ENCODE results near the gene CDH22.

The CDH22 gene

GRCh38 chr20:46273717-46274116 is 34.6 kb downstream of the CDH22 start:
- no peak overlapping the region for H3K4me3 ChIP-seq (ENCODE audit: low read depth, low read length)
- no peak for DNase-seq (ENCODE audit: low read depth)

DNA sequence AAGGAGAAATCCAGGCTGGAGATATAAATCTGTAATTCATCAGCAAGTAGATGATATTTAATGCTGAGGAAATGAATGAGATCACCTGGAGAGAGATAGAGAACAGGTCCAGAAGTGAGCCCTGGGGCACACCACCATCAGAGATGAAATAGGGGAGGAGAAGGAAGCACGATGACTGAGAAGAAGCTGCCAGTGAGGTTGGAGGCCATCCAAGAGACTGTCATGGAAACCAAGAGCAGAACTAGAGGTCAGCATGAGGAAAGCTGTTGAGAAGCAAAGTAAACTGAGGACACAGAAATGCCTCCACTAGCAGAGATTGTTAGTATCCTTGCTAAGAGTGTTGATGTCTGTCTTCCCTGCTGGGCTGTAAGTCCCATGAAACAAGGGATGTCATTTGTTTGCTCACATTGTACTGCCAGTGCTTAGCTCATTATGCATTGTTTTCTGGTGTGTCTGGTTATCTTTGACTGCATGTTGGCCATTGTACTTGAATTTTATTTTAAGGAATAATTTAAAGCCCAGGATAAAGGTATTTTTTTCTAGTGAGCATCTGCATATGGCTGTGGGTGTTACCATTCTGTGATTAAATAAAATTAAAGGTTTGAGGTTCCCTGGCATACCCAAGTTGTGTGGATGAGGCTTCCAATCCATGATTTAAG is 35.8 kb downstream of the CDH22 start:
- no peak for DNase-seq (ENCODE audit: low read depth)
- H3K4me3 ChIP-seq (ENCODE audit: low read depth, low read length): no peak overlapping the region

DNA sequence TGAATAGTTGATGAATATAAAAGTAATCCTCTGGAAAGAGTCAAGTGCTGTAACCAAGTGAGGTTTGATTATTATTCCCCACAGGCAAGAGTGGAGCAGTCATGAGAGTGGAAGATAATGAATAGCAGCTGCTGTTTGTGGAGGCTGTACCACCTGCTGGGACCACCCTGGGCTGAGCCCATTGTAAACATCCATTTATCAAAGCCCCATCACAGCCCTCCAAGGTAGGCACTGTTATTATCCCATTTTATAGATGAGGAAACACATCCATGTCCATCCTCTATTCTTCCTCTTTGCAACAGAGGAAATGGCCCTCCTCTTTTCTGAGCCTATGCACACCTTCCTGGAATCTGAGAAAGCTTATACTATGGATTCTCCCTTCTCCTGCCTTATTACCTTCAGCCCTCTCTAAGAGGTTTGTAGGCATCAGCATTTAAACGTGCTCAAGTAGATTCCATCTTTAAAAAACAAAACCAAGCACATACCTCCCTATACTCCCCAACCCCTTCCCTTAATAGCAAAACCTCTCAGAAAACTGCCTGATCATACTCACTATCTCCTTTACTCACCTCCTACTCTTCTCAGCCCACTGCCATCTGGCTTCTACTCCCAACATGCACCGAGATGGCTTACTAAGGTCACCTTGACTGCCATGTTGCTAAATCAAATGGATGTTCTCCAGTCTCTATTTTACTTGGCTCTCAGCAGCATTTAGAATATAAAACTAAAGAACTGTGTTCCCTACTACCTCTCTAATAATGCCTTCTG is 37.1 kb downstream of the CDH22 start:
- DNase-seq (ENCODE audit: low read depth): no peak
- no peak overlapping the region for H3K4me3 ChIP-seq (ENCODE audit: low read depth, low read length)

DNA sequence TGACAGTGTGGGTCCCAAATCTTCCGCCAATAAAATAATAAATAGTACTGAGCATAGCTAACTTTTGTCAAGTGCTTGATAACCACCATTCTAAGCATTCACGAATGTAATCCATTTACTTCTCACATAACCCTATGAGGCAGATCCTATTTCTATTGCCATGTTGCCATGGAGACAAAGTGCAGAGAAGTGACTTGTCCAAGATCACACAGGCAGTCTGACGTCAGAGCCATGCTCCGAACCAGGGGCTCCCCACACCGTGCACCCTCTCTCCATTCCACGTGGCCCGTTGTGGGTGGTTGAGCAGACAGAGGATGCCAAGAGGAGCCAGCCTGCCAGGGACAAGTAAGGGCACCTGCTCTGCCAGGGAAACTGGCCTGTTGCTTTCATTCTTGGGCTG is 38.9 kb downstream of the CDH22 start:
- no peak for DNase-seq (ENCODE audit: low read depth)

DNA sequence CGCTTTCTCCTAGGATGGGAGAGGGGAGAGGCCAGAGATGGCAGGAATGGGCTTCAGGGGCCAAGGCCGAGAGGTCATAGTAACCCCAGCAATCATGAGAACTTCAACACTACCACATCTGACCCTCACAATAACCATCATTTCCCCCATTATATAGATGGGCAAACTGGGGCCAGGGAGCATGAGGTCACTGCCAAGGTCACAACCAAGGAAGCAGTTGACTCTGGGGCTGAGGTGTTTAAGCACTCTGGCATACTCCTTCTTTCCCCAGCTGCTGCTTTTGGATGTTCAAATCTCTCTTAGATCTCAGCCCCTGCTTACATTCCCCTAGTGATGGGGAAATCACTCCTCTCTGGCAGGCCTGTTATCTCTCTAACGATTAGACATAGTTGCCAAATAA is 39.6 kb downstream of the CDH22 start:
- no peak for DNase-seq (ENCODE audit: low read depth)

More for the DNA sequence above, 38.9 kb downstream of the CDH22 start:
- H3K4me3 ChIP-seq (ENCODE audit: low read depth, low read length): no peak overlapping the region

DNA sequence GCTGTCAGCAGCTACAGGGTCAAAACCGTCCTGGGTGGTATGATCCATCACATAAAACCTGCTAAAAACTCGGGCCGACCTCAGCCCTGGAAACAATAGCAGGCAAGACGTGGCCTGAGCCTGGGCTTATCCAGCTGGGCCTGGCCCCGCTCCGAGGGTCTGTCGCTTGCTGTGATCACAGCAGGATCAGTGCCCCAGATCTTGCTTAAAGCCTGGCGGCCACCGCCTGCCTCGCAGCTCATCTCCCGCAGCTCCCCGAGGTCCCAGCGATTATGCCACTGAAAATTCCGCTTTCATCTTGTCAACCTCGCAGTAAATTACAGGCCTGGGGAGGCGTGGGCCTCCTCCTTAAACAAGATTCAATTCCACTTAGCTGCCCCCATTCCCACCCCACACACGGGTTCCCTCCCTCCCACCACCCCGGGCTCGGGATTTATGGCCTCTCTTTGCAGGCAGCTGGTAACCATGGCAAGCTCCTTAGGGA is 40.1 kb downstream of the CDH22 start:
- H3K4me3 ChIP-seq (ENCODE audit: low read depth, low read length): no peak overlapping the region
- no peak for DNase-seq (ENCODE audit: low read depth)

More for the DNA sequence above, 39.6 kb downstream of the CDH22 start:
- no peak overlapping the region for H3K4me3 ChIP-seq (ENCODE audit: low read depth, low read length)

DNA sequence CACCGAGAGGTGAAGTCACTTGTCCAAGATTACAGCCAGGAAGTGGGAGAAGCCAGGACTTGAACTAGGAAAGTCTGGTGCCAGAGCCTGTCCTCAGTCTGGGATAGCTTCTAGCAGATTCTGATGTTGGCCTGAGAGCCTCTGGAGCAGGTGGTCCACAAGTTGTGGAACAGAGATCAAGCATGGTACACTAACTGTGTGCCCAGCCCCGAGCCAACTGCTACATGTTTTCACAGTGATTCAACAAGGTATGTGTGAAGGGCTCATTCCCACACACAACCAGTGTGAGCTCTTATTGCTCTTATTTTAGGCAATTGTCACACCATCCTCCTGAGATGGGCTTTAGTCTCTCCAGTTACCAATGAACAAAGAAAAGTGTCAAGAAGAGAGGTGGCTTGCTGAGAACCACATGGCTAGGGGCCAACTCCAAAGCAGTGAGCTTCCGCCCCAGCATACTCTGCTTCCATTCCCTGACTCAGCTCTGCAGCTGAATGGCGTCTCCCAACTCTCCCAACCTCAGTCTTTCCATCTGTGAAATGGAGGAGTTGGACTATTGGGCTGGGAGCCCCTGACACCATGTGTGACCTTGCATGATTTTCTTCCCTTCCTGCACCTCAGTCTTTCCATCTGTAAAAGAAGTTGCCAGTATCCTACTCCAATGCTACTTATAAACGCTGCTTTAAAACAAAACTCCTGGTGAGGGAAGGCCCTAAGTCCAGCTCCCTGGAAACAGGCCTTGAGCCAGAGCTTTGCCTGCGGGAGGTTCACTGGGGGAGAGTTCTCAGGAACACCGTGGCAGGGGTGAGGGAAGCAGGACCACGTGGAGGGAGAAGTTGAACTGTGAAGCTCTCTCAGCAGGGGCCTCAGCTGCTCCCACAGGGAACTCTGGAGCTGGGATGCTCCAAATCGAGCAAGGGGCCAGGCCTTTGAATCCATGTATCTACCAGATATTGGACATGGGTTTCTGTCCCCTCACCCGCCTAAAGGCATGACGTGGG is 40.9 kb downstream of the CDH22 start:
- no peak for DNase-seq (ENCODE audit: low read depth)
- H3K4me3 ChIP-seq (ENCODE audit: low read depth, low read length): no peak overlapping the region

GRCh38 chr20:46265539-46265938 is 42.8 kb downstream of the CDH22 start:
- H3K4me3 ChIP-seq (ENCODE audit: low read depth, low read length): no peak overlapping the region
- DNase-seq (ENCODE audit: low read depth): no peak

DNA sequence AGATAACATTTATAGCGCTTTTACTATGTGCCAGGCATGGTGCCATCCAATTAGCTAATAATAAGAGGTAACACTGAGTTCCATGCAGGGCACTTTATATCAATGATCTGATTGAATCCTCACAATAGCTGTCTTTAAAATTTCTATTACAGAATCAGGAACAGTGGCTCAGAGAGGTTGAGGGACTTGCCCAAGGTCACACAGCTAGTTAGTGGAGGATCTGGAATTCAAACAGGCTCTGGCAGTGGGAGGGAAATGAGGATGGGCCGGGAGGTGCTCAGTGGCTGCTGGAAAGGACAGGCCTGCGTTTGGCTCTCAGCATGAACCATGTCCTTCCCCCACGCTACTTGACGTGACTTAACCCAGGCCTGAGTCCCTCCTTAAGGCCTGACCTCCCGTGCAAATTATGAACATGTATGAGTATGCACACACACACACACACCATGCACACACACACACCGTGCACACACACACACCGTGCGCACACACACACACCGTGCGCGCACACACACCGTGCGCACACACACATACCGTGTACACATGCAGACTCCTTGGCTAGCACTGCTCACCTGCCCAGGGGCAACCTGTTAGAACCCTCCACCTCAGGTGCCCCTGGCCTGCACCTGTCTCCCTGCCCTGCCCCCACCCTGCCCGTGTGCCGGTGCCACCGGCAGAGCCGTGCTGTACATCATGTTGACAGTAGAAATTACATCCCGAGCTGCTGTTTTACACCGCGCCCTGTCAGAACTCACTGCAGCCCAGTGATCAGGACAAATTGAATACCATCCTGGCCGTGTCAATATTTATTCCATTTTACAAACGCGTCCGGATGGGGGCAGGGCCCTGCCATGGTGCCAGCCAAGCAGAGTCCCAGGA is 43.7 kb downstream of the CDH22 start:
- no peak for DNase-seq (ENCODE audit: low read depth)
- H3K4me3 ChIP-seq (ENCODE audit: low read depth, low read length): no peak overlapping the region

- DNase-seq (ENCODE audit: low read depth): no peak
- no peak overlapping the region for H3K4me3 ChIP-seq (ENCODE audit: low read depth, low read length)
These were observed 46.6 kb downstream of the CDH22 start for GRCh38 chr20:46261456-46262253.

- H3K4me3 ChIP-seq (ENCODE audit: low read depth, low read length): no peak overlapping the region
- no peak for DNase-seq (ENCODE audit: low read depth)
These were observed 47.3 kb downstream of the CDH22 start for GRCh38 chr20:46260936-46261454.

GRCh38 chr20:46260480-46260879 is 47.8 kb downstream of the CDH22 start:
- no peak for DNase-seq (ENCODE audit: low read depth)

DNA sequence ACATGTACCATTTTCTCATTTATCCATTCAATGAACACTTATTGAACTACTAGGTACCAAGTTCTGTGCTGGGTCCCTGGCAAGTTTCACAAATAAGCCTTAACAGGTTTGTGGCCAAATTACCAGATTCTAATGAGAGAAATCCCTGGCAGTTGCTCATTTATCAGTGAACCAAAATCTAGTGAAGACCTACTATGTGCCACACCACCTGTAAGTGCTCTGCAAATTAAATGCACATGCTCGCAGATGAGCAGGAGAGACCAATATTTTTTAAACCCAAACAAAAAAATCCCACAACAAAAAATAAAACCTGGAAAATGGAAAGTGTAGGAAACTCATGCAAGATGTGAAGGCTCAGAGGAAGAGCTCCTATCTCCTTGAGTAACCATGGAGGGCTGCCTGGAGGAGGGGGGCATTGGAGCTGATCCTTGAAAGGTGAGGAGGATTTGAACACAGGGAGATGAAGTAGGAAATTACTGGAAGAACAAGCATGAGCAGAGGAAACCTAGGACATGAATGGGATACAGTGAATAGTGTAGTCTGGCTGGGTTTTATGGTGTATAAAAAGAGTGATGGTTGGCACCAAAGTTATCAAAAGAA is 48.9 kb downstream of the CDH22 start:
- H3K4me3 ChIP-seq (ENCODE audit: low read depth, low read length): no peak overlapping the region
- no peak for DNase-seq (ENCODE audit: low read depth)

More at GRCh38 chr20:46260480-46260879, 47.8 kb downstream of the CDH22 start:
- H3K4me3 ChIP-seq (ENCODE audit: low read depth, low read length): no peak overlapping the region

DNA sequence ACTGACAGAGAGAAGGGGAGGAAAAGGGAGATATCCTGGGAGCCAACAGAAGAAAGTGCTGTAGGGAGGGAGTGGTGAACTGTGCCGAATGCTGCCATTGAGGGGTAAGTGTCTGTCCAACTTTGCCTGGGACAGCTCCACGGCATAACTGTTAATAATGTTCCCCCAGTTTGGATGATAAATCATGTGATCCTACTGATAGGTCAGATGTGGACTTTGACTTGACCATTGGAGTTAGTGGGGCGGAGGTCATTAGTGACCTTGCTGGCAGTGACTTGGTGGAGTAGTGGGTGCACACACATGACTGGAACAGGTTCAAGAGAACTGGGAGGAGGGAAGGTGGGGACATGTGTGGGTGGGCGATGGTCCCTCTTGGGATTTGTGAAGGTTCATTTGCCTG is 50.4 kb downstream of the CDH22 start:
- no peak overlapping the region for H3K4me3 ChIP-seq (ENCODE audit: low read depth, low read length)
- no peak for DNase-seq (ENCODE audit: low read depth)

GRCh38 chr20:46256293-46256692 is 52.0 kb downstream of the CDH22 start:
- no peak for DNase-seq (ENCODE audit: low read depth)
- no peak overlapping the region for H3K4me3 ChIP-seq (ENCODE audit: low read depth, low read length)

GRCh38 chr20:46255440-46256104 is 52.7 kb downstream of the CDH22 start:
- no peak for DNase-seq (ENCODE audit: low read depth)
- no peak overlapping the region for H3K4me3 ChIP-seq (ENCODE audit: low read depth, low read length)

- H3K4me3 ChIP-seq (ENCODE audit: low read depth, low read length): no peak overlapping the region
- no peak for DNase-seq (ENCODE audit: low read depth)
These were observed 54.9 kb downstream of the CDH22 start for GRCh38 chr20:46253391-46253790.

Data from skeletal muscle cell (primary cell).